Ovary (tissue), 3 donors: ENCODE results near the gene ACAN.

ENCODE experiments used
- CTCF ChIP-seq, 3 donors: fragments of 450-650 bp in 2 of 3; fragments of 200-600 bp in 1 of 3; IDR thresholded peaks; one replicate each; pipeline versions ENCODE4 v1.5.1 to v1.8.0; 2016 to 2022; ENCODE audit warnings: antibody characterized with exemption in 3 of 3, mild to moderate bottlenecking in 1 of 3
- EP300 ChIP-seq: sonication (generic); formaldehyde crosslinking; IDR thresholded peaks from one replicate; pipeline ENCODE4 v1.6.1; 2017; ENCODE audit warnings: antibody characterized with exemption
- POLR2A ChIP-seq: fragments of 450-650 bp; IDR thresholded peaks from one replicate; pipeline ENCODE4 v1.6.1; 2017; ENCODE audit warnings: antibody characterized with exemption, mild to moderate bottlenecking, moderate library complexity
- donor health status: DM: no; HTN: no; CAD: no.

- TF ChIP-seq CTCF (IDR thresholded peaks at IDR 0.05), result no peak
- TF ChIP-seq POLR2A, result no peak
- no peak for TF ChIP-seq EP300
Observed at GRCh38 chr15:88852476-88852875, 49.2 kb downstream of the ACAN start.
